Measurements from ENCODE around the gene SLCO3A1.

Gene SLCO3A1

DNA sequence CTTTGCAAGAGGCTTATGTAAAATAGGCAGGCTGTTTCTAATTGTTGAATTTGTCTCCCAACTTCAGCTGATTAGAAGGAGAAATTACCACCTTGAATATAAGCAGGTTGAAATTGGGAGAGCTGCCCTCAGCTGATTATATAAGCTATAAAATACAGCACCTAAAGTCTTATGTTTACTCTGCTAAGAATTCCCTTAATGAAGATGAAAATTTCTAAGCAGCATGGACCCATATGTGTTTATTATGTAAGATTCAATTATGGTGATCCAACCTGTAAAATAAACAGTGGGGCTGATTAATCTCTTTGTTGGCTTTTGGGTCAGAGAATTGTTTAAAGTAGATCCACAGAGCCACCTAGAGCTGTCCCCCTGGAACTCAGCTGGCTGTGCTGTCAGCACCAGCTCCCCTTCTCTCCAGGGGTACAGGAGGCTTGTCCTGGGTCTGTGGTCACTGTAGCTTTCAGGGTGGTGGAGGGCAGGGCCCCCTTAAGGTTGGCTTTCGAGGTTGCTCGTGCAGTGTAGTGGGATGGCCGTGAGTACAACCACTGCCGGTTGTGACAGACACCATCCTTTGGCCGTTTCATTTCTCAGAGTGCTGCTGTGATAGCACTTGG, 9.5 kb downstream of the SLCO3A1 start:
- no peak for DNase-seq

DNA sequence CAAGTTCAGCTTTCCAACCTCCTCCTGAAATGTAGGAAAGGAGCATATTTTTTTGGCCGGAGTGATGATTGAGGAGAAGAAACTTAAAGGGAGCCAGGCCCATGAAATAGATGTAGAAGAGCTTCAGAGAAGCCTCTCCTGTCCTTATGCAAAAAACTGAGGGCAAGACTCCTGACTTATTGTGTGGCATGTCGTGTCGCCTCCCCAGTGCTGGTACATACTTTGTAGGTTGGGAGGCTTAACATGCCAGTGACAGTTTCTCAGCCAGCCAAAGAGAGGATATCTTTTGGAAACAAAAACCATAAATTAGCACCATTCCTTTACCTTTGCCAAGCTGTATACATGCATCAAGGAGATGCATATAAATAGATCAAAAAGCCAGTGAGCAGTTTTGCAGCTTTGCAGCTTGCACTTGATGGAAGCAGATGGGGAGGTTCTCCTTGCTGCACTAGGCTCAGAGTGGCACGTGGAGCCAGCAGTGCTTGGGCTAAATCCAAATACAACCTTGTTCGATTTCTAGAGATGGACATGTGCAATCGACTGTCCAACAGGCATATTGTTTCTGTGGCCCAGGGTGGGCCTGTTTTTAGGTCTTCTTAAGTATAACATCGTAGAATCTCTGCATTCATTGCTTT, 10.2 kb downstream of the SLCO3A1 start:
- DNase-seq: no peak

DNA sequence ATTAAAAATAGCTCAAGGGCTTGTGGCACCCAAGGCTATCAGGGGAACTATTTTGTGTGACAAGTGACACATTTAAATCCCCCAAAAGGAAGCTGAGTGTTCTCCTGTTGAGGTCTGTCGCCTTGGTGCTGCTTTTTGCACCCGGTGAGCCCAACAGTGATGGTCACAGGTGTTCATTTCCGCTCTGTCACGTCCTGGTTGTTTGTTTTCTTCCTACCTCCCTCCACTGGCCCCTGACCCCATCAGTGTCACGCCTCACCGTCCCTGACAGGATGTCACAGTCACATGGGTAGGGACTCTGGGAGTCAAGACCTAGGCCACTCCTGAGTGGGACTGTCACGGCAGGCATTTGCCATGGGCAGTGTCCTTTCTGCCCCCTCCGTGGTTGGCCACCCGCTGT, 11.2 kb downstream of the SLCO3A1 start:
- no peak for DNase-seq

DNA sequence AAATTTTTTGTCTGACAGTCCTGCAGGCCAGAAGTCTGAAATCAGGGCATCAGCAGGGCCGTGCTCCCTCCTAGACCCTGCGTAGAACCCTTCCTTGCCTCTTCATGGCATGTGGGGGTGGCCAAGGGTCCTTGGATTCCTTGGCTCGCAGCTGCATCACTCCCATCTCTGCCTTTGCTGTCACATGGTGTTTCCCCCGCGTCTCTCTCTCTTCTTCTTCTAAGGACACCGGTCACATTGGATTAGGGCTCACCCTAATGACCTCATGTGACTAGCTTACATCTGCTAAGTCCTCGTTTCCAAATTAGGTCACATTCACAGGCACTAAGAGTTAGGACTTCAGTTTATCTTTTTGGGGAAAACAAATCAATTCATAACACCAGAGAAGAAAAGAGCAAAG, 12.0 kb downstream of the SLCO3A1 start:
- DNase-seq: no peak

DNA sequence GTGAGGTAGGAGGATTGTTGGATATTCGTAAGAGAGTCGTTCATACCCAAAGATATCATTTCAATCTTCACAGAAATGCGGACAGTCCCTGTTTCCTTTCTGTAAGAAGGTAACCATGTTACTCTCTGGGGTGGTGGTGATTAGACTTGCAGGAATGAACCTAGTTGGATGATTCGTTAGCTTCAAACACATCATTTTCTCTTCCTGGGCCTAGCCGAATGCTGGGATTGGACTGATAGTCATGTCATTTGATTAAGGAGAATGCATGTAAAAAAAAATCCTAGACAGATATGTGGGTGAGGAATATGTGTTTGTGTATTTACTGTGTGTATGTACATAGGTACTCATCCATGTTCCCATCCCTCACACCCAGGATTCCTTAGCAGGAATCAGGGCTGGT, 12.4 kb downstream of the SLCO3A1 start:
- DNase-seq: no peak

DNA sequence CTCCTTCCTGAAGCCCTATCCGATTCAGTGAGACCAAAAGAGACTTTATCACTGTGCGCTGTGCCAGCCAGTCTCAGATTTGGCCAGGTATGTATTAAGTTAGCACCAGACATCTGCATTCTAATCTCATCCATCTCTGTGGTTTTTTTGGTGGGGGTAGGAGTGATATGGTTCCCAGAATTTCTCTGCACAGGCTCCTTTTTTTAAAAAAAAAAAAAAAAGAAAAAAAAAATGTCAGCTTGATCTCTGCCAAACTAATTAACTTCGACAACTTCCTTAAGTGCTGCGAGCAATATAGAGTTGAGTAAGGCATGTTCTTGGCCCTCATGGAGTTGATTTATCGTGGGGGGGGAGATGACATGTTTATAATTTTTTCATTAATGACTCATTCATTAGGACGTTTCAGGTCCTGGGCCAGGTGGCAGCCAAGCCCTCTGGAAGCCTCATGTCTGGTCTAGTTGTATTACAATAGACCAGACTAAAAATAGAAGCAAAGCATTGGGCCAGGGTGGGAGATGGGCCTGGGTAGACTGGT, 12.9 kb downstream of the SLCO3A1 start:
- DNase-seq: no peak

DNA sequence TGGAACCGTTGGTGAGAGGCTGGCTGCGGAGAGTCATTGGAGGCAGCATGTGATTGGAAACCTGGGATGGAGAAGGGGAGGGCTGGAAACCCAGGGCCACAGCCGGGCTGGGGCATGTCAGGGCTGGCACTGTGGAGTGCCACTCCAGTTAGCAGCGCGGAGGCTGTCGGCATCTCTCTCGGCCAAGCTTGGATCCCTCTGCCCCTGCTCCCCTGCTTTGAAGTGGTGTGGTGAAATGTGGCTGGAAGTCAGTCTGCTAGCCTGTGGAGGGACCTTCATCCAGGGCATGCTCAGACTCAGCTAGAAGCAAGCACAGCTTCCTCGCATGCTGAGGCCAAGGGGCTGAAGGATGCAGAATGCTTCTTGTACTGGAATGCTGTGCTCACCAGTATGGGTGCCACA, 13.5 kb downstream of the SLCO3A1 start:
- DNase-seq: no peak

DNA sequence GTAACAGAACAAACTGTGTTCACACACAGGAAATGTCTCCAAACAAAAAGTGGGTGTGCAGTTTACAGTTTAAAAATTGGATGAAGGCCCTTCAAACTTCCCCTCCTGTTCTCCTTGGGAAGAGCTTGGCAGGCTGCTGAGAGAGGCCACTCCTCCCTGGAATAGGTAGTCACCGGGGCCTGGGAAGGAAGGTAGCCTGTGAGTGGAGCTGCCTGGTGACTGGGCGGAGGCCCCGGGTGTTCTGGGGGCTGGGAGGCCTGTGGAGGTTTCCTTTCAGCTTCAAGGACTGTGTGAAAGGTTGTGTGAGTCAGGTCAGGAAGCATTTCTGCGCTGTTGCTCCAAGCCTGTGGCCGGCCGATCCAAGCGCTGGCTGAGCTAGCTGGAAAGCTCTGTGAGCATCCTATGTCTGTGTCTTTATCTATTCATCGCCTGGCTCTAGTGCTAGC, 14.1 kb downstream of the SLCO3A1 start:
- no peak for DNase-seq

DNA sequence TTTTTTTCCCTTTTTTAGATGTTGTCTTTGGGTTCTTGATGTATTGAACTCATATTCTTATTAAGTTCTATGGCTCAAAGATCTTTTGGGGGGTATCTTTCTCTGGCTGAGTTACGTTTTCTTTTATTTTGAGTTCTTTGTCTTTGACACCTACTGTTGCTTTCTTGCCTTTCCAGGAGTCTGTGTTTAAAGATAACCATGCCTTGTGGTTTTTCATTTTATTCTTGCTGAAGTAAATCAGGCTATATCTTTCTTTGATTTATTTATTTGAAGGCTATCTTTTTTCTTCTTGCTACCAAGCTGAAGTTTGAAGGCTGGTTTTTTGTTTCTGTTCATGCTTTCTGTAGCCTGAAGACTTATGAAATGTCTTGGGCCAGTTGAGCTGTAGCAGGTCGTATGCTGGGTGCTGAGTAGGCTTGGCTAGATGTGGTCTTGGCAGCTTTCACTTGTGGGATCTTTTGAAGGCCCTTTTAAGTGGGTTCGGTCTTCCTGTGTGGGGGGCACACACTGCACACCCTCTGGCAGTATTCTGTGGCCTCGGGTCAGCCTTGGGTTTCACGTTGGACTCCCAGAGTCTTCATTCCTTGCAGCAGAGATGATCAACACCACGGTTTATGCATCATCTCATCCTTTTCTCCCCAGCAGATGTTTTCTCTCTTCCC, 17.5 kb downstream of the SLCO3A1 start:
- DNase-seq: no peak

DNA sequence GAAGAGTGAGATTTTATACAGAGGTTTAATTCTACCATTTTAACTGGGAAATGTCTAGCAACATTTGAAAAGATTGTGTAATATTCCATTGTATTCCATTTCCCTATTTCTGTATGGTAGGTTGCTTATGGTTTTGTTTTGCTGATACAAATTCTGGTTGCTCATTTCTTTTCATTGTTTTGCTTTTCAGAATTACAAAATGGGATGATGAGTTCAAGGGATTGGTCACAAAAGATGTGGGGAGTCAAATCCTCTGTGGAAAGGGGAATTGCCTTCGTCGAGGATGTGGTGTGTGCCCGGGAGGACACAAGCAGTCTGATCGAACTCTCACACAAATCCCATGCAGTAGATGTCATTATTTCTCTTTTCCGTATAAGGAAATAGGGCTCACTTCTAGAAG, 18.3 kb downstream of the SLCO3A1 start:
- no peak for DNase-seq

DNA sequence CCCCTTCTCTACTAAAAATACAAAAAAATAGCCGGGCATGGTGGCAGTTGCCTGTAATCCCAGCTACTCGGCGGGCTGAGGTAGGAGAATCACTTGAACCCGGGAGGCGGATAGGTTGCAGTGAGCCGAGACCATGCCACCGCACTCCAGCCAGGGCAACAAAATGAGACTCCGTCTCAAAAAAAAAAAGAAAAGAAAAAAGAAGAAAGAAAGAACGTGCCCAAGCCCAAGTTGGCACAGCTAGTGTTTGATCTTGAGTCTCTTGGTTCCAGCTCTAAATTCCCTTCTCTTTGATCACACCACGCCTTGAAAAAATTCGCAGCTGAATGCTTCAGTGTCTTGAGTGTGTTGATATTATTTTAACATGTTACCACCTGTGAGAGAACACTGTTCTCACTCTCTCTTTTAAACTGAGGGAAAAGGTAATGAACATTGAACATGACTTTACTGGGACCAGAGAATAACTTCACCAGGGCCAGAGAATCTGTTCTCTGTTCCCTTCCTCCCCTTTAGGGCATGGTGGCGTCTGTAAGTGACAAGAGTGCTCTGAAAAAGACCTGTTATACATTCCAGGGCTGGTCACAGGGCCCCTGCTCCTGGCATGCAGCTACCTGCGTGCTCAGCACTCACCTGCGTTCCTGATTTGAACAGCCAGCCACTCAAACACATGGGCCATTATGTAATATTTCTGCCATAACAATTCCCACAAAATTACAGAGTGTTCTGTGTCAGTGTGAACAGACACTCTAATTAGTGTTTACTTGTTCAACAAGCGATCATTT, 19.0 kb downstream of the SLCO3A1 start:
- no peak for DNase-seq

DNA sequence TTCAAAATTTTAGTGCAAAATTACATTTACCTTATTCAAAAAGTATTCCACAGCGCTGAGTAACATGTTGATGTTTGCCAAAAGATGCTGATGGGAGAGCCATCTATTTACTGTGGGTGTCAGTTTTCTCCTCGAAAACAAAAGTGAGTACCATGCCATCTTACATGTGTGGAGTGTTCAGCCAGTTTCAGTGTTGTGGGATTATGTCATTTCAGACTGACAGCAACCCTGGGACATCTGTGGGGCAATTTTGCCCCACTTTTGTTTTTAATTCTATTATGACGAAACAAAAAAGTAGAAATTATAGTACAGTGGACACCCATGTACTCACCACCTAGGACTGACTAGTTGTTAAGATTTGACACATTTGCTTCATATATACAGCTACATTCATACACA, 19.6 kb downstream of the SLCO3A1 start:
- DNase-seq: no peak

DNA sequence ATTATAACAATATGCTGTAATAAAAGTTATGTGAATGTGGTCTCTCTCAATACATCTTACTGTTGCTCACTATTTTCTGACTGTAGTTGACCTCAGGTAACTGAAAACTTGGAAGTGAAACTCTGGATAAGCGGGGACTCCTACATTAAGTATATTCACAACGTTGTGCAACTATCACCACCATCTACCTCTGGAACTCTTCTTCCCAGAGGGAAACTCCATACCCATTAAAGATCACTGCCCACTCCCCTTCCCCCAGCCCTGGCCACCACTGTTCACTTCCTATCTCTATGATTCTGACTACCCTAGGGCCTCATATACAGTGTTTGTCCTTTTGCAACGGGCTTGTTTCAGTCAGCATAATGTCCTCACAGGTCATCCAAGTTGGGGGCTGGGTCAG, 20.7 kb downstream of the SLCO3A1 start:
- DNase-seq: no peak

DNA sequence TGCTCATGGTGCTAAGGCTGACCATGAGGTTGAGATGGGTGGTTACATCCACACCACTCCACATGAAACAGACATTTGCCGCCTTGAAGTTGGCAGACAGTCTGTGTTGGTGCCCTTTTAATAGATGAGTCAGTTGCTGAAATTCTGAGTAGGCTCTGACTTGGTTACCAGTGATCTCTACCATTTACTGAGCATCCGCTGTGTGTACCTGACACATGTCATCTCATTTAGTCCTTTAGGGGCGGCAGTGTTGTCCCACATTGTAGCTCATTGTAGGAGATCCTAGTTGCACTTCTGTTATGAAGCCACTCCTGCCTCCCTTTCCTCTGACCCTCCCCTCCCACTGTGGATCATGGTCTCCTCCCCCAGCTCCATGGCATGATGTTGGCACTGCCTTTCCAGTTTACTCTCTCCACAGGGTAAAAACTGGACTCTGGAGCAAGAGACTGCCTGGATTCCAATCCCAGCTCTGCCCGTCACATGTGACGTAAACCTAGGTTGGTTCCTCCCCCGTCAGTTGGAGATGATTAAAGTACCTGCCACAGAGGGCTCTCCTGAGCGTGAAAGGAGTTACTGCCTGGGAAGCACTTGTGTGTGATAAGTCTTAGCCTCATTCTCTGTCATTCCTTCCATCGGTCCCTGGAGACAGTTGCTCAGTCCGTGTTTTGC, 21.6 kb downstream of the SLCO3A1 start:
- DNase-seq: no peak

DNA sequence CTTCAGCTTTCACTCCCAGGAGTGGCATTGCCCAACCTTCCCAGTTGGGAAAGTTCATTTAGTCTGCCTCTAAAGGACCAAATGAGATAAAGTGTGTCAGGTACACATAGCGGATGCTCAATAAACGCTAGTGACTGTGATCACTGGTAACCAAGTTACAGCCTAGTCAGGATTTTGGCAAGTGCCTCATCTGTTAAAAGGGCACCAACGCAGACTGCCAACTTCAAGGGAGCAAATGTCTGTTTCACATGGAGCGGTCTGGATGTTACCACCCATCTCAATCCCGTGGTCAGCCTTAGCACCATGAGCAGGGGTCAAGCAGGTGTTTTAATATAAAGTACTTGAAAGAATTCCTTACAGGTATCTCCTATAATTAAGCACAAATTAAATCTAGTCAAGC, 22.7 kb downstream of the SLCO3A1 start:
- DNase-seq: no peak

DNA sequence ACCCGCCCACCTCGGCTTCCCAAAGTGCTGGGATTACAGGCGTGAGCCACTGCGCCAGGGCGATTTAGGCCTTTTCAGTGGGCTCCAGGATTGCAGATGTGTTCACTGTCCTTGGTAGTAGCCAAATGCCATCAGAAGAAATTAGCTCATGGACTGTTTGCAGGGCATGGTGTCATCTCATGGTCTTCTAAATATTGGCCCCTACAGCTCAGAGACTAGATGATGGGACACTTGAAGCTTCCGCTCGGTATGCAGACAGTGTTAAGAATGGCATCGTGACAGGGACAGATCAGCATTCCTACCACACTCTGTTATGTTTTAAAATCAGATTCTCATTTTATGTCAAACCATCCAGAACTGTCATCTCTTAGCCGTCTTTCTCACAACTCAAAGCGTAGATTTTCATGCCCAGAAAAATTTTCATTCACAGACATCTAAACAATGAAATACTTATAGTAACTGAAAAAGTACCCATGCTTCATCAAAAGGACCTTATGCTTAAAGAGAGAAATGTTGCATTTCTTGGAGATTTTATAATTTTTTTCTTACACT, 24.9 kb downstream of the SLCO3A1 start:
- no peak for DNase-seq

DNA sequence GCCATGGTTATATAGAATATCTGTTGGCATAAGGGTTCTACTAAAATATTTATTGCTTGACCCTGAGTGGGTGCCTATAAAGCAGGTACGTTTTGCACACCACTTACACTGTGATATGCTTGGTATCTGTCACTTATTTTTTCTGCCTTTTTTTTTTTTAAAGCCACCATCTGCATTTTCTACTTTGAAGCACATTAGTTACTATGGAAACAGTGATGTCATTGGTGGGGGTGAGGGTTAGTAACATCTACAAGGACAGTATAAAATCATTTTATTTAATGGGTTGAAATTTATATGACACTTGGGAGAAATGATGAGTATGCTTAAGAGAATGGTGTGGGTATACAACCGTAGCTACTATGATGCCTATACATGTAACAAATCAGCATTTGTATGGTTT, 25.6 kb downstream of the SLCO3A1 start:
- no peak for DNase-seq

DNA sequence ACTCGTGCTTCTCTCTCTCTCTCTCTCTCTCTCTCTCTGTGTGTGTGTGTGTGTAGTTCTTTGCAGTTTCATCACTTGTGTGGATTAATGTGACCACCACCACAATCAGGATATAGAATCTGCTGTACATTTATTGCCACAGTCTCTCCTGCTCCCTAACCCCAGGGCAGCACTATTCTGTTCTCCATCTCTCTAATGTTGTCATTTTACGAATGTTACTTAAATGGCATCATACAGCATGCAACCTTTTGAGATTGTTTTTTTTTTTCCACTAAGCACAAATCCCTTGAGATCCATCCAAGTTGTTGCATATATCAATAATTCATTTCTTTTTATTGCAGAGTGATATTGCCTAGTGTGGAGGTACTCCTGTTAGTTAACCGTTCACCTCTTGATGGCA, 26.9 kb downstream of the SLCO3A1 start:
- DNase-seq: no peak

DNA sequence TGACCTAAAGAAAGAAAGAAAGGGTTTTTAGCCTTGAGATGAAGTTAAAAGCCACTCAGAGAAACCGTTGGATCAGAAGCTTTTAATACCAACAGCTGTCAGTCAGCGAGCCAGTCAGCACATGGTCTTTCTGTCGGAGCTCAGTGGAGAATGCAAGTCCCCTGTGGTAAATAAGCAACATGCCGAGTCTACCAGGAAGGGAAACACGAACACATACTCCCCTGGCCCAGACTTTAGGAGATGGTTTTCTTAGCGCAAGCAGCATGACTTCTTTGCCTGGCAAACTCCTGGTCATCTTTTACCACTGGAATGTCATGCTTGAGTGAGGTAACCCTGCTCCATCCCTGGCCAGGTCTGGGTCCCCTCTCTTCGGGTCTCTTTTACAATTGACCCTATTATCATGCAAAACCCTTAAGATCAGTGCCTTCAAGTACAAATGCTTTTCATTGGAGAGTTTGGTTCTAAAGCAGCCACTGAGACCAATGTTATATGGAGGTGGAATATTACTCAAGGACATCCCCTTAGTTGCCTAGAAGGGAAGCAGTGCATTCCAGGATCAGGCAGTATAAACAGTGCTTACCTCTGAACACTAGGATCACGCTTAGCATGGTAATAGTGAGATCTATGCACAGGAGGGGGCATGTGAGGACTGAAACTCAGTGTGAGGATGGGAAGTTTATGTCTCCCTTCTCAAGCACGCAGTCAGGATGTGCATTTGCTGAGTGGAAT, 28.2 kb downstream of the SLCO3A1 start:
- DNase-seq: no peak

DNA sequence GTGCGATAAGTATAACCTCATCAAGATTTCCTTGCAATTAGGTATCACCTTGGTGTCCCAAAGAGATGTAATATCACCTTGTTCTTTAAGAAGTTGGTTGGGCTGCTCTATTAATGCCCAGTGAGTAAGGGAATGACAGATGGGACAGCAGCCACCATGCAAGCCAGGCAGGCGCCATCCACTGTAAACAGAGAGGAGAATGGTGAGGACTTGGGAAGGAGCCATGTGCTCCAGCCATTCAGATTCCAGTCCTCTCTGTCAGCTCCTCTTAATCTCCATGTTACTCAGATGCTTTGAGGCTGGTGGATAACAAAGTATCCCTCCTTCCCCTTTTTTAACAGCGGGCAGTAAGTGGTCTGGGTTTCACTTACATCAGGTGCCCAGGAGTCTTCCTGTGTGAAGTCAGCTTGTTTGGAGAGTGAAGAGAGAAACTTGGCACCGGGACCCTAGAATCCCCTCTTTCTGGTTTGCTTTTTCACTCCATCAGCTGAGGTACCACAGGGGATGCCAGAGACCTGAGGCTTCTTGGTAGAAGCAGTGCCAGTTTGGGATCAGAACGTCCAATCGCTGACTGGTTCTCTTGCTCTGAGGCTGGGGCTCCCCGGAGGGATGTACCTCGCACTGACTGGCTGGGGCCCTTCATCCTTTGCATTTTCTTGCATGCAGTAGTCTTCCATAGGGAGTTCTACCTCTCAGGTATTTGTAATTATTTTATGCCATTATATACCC, 29.5 kb downstream of the SLCO3A1 start:
- DNase-seq: no peak

DNA sequence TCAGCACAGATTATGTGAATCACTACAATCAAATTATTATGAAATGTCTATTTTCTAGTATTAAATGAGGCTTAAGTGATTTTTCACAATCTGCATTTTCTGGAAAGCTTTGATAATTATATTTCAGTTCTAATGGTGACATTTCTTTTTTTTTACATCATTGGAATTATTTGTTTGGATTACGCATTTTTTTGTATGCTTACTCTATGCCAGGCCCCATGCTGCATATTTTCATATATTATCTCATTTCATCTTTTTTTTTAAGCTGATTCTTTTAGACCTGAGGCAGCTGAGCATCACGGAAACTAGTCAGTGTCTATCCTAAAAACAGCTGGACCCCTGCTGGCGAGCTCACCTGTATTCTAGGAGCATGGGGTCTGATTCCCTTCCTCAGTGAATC, 31.1 kb downstream of the SLCO3A1 start:
- no peak for DNase-seq
